Stimulated activated naive CD8-positive, alpha-beta T cell treated with anti-CD3 and anti-CD28 coated beads, Interleukin-15, amount 100 ng/mL, for 72 hours (primary cell): ENCODE results near the gene FBXW12.

Experiments
- ATAC-seq: fragments of 150-1000 bp; cut with Tn5 transposase; 2 replicates; pipeline ENCODE4 v1.10.0; 2021; ENCODE audit warnings: mild to moderate bottlenecking, moderate library complexity
- DNase-seq, 2 donors: peaks; one replicate each; pipeline ENCODE4 v3.0.0; 2021 to 2022
- H3K27ac Mint-ChIP-seq, 2 donors: one replicate each; pipeline ENCODE4 v1.8.0; 2022; ENCODE audit warnings: mild to moderate bottlenecking in 2 of 2, mixed read lengths in 2 of 2, moderate library complexity in 2 of 2
- H3K27me3 Mint-ChIP-seq: one replicate; pipeline ENCODE4 v1.8.0; 2022; ENCODE audit warnings: mixed read lengths
- H3K4me1 Mint-ChIP-seq: one replicate; pipeline ENCODE4 v1.8.0; 2022; ENCODE audit warnings: mild to moderate bottlenecking, mixed read lengths
- H3K4me3 Mint-ChIP-seq, 2 donors: one replicate each; pipeline ENCODE4 v1.8.0; 2022; ENCODE audit warnings: mild to moderate bottlenecking in 2 of 2, mixed read lengths in 2 of 2, moderate library complexity in 1 of 2
- H3K9me3 Mint-ChIP-seq, 2 donors: one replicate each; pipeline ENCODE4 v1.8.0; 2022; ENCODE audit warnings: mixed read lengths in 2 of 2

FBXW12 gene

DNA sequence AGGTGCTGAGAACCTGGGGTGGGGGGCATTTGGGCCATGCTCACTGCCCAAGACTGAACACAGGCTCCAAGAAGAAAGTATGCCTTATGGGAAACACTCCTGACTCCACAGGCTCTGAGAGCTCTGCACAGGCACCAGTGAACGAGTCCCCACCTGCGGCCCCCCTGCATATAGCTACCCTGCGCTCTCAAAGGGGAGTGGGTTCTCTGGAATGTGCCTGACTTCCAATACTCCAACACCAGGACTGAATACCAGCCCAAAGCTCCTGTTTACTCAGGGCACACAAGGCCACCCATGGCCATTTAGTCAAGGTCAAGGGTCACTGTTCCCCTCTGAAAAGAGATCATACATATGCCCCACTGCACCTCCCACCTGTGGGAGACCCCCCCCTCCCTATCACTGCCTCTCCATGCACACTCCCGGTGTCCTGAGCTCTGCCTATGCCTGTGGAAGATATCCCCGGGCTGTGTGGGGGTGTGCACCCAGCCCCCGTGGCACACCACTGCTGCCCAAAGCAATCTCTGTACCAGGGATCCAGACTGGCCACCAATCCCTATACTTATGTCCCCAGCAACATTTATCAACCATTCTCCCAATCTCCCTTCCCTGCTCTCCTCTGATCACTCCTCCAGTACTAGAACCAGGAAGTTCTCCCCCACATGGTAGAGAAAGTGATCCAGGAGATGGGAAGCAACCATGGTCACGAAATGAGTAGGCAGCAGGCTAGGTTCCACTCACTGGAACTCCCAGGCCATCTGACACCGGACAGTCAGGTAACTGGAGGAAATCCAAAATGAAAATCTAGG is 59.4 kb downstream of the FBXW12 start:
- H3K4me1 Mint-ChIP-seq, result peaks cover 24% of the 10 kb centered on the region
- H3K27ac Mint-ChIP-seq, result no peak overlapping the region
- no peak overlapping the region for H3K4me3 Mint-ChIP-seq
- no peaks in the 10 kb centered on the region for H3K9me3 Mint-ChIP-seq
- peaks cover 27% of the 10 kb centered on the region for H3K27me3 Mint-ChIP-seq
- no peak for ATAC-seq
- DNase-seq, result no peak

- no peak overlapping the region for H3K27ac Mint-ChIP-seq
Measured at GRCh38 chr3:48432411-48433371, 60.7 kb downstream of the FBXW12 start.

DNA sequence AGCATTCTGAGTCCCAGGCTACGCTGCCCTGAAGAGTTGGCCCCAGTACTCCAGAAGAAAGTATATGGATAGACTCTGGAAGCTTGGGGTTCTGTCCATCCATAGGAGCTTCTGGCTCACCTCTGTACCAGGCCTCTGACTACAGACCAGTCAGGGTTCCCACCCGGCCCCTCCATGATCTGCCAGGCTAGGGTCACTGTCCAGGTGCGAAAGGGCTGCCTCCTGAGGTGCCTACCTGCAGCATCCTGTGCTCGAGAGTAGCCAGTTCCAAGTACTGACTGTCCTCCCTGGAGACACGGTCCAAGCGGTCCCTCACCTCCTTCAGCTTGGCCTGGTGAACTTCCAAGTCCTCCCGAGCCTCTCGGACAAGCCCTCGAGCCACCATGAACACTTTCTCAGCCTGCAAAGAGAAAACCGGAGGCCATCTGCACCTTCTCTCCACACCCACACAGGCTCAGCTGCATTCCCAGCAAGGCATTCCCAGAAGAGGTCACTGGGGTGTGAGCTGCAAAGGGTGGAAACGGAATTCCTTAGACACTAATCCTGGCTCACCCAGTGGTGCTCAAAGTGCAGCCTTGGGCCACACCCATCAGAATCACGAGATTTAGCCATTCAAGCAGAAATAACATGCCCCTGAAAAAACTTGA is 61.6 kb downstream of the FBXW12 start:
- peaks cover 12% of the 10 kb centered on the region for H3K27me3 Mint-ChIP-seq
- no peak overlapping the region for H3K27ac Mint-ChIP-seq
- H3K9me3 Mint-ChIP-seq, result no peaks in the 10 kb centered on the region
- DNase-seq, result no peak
- no peak for ATAC-seq
- no peak overlapping the region for H3K4me3 Mint-ChIP-seq
- peaks cover 35% of the 10 kb centered on the region for H3K4me1 Mint-ChIP-seq

More at GRCh38 chr3:48432411-48433371, 60.7 kb downstream of the FBXW12 start:
- H3K4me1 Mint-ChIP-seq, result peaks cover 26% of the 10 kb centered on the region
- H3K27me3 Mint-ChIP-seq, result peaks cover 21% of the 10 kb centered on the region
- no peak for ATAC-seq
- no peak overlapping the region for H3K4me3 Mint-ChIP-seq
- no peaks in the 10 kb centered on the region for H3K9me3 Mint-ChIP-seq
- no peak for DNase-seq

DNA sequence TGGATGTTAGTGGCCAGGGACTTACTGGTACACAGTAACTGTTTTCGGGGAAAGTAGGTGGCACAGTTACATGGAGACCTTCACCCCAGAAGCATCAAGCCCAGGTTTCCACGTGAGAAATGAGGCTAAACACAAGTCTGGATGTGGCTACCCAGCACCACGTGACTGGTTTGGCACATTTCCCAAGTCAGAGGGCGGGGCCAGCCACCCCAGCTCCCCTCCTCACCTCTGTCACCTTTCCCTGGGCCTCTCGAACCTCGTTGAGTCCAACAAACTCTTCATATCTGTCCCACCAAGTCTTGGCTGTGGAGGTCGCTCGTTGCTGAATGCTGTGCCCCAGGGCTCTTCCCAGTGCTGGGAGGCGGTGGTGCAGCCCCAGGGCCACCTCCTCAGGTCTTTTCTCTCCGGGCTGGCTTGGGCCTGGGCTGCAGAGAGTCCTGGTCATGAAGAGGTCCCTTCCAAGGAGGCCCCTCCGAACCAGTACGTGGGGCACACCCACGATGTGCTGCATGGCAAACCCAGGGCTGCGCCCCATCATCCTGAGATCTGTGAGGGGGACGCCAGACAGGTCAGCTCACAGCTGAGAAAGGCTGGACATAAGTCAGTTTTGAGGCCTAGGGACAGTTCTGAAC is 62.7 kb downstream of the FBXW12 start:
- no peak for DNase-seq
- Mint-ChIP-seq H3K27ac (no peak overlapping the region), H3K4me1 (peaks cover 43% of the 10 kb centered on the region), H3K9me3 (no peaks in the 10 kb centered on the region), H3K4me3 (no peak overlapping the region), H3K27me3 (peaks cover 12% of the 10 kb centered on the region)
- ATAC-seq, result no peak

- H3K4me3 Mint-ChIP-seq, result no peak overlapping the region
- H3K9me3 Mint-ChIP-seq, result no peaks in the 10 kb centered on the region
- H3K4me1 Mint-ChIP-seq, result peaks cover 42% of the 10 kb centered on the region
- peak overlapping the region in 1 of 2 donors; percentile 12 for H3K27ac Mint-ChIP-seq
- DNase-seq (no peak), ATAC-seq (no peak)
- peaks cover 8% of the 10 kb centered on the region for H3K27me3 Mint-ChIP-seq
Measured at GRCh38 chr3:48435223-48435595, 63.2 kb downstream of the FBXW12 start.

DNA sequence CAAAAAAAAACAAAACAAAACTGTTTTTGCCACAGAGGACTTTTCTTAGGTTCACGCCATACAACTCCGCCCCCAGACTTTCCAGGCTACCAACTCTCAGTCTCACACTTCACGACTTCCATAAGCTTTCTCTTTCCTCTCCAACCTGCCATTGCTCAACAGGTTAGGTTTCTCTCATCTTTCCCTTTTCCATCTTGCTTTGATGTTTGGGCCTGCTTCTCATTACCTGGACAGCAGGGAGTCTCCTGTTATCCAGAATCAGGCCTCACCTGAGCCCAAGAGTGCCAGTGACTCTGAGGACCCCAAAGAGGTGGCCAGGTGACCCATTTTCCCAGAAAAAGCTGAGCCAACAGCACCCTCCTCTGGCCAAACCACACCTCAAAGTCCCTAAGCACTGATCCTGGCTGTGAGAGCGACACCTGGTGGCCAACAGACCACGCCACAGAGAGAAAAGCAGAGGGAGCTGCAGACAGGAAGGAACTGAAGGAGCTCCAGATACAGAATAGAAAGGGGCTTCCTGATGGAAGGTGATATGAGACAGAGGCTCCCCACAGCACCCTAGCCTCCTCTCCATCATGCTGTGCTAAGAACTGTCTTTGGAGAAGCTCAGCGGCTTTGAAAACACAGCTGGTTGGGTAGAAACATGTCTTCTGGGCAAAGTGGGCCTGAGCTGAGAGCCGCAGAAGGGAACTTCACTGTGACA is 63.9 kb downstream of the FBXW12 start:
- Mint-ChIP-seq H3K27ac (no peak overlapping the region), H3K4me3 (no peak overlapping the region), H3K27me3 (peaks cover under 1% of the 10 kb centered on the region), H3K9me3 (no peaks in the 10 kb centered on the region), H3K4me1 (peaks cover 34% of the 10 kb centered on the region)
- DNase-seq, result peak; percentile 78 to 82
- ATAC-seq, result peak; percentile 38

GRCh38 chr3:48436477-48436787 is 64.4 kb downstream of the FBXW12 start:
- H3K9me3 Mint-ChIP-seq, result no peaks in the 10 kb centered on the region
- H3K27me3 Mint-ChIP-seq, result no peaks in the 10 kb centered on the region
- DNase-seq (no peak), ATAC-seq (no peak)
- H3K4me1 Mint-ChIP-seq, result peaks cover 34% of the 10 kb centered on the region
- H3K27ac Mint-ChIP-seq, result no peak overlapping the region
- H3K4me3 Mint-ChIP-seq, result no peak overlapping the region

GRCh38 chr3:48436855-48437254 is 64.8 kb downstream of the FBXW12 start:
- ATAC-seq (no peak), DNase-seq (no peak)
- Mint-ChIP-seq H3K27ac (no peak overlapping the region), H3K27me3 (no peaks in the 10 kb centered on the region), H3K9me3 (no peaks in the 10 kb centered on the region), H3K4me1 (peaks cover 38% of the 10 kb centered on the region), H3K4me3 (no peak overlapping the region)

DNA sequence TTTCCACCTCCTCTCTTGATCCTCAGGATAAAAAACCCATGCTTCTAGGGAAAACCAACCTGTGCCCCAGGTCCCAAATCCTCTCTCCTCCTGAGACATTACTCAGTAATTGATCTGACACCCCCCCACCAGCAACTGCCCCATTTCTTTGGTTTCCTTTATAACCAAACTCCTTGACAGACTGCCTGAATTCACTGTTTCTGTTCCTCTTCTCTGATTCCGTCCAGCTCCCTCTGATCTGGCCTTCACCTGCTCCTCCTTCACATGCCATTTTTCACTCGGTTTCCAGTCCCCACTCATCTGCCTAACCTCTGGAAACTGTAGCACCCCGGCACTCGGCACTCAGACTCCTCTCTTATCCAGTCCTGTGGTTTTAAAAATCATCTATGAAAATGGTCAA is 65.8 kb downstream of the FBXW12 start:
- Mint-ChIP-seq H3K27ac (no peak overlapping the region), H3K9me3 (no peaks in the 10 kb centered on the region), H3K27me3 (no peaks in the 10 kb centered on the region), H3K4me3 (peak overlapping the region in 1 of 2 donors; percentile 6), H3K4me1 (peaks cover 41% of the 10 kb centered on the region)
- ATAC-seq (no peak), DNase-seq (no peak)

DNA sequence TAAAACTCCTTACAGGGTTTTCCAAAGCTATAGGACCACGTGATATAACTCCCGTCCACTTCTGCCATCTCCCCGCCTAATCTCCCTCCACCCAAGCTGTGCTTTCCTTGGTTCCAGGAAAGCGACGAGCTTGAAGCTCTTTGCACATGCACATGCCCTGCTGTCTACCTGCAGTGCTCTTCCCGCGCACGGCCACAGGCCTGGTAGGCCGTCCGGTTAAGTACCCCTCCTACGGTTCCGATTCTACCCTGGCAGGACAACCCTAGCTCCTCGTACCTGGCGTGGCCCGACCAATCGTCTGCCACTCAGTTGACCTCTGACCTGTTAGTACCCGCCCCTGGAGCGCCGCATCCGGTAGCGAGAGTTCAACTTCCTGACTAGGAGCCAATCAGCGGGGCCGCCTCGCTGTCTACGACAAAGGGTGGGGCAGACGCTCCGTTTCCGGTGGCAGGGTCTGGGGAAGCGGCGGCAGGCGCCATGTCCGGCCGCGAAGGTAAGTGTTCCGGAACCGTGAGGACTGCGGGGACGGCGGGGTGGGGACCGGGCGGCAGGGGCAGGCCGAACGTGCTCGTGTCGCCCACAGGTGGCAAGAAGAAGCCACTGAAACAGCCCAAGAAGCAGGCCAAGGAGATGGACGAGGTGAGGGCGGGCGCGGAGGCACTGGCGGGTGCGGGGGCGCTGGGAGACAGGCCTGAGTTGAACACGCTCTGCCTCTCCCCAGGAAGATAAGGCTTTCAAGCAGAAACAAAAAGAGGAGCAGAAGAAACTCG is 68.0 kb downstream of the FBXW12 start, which contains the start of the genes CCDC51 and TMA7:
CCDC51 (minus strand) TSS at position 300 of the 770 bp plus-strand sequence. CDS start 4,991 bp downstream, outside the sequence.
TMA7 (plus strand) TSS at position 438 of the 770 bp plus-strand sequence; CDS start at position 478, 40 bp downstream.
- H3K4me1 Mint-ChIP-seq, result peaks cover 40% of the 10 kb centered on the region
- H3K9me3 Mint-ChIP-seq, result no peaks in the 10 kb centered on the region
- peak within 1 kb of the TSS; percentile 89 to 96 for H3K4me3 Mint-ChIP-seq
- peak; percentile 95 to 98 for DNase-seq
- peak; percentile 98 for ATAC-seq
- H3K27ac Mint-ChIP-seq, result peak within 1 kb of the TSS; percentile 89 to 94
- H3K27me3 Mint-ChIP-seq, result no peaks in the 10 kb centered on the region

- peak; percentile 0 for ATAC-seq
- Mint-ChIP-seq H3K4me3 (peak overlapping the region; percentile 89 to 96), H3K27ac (peak overlapping the region; percentile 89 to 94), H3K9me3 (no peaks in the 10 kb centered on the region), H3K4me1 (peaks cover 45% of the 10 kb centered on the region), H3K27me3 (no peaks in the 10 kb centered on the region)
- DNase-seq, result no peak
Measured at GRCh38 chr3:48440590-48440958, 68.6 kb downstream of the FBXW12 start.

GRCh38 chr3:48441940-48442339 is 69.9 kb downstream of the FBXW12 start:
- Mint-ChIP-seq H3K4me3 (peak overlapping the region; percentile 89 to 96), H3K4me1 (peaks cover 54% of the 10 kb centered on the region)
- ATAC-seq, result no peak

More at GRCh38 chr3:48441940-48442339, 69.9 kb downstream of the FBXW12 start:
- no peaks in the 10 kb centered on the region for H3K9me3 Mint-ChIP-seq
- DNase-seq, result no peak
- H3K27ac Mint-ChIP-seq, result no peak overlapping the region
- no peaks in the 10 kb centered on the region for H3K27me3 Mint-ChIP-seq
